Stomach smooth muscle (tissue), 2 donors: Measurements from ENCODE around the gene HDAC6.

Experiments
- H3K27ac ChIP-seq: one replicate; pipeline ENCODE4 v1.7.0; 2013; ENCODE audit warnings: mild to moderate bottlenecking, low read length, inconsistent platforms
- H3K27me3 ChIP-seq, 2 donors: one replicate each; pipeline ENCODE4 v1.7.0; 2013; ENCODE audit warnings: low read length in 2 of 2; ENCODE audit not compliant: insufficient read depth in 2 of 2, control insufficient read depth in 1 of 2
- H3K36me3 ChIP-seq, 2 donors: one replicate each; pipeline ENCODE4 v1.7.0; 2013; ENCODE audit warnings: low read length in 2 of 2; ENCODE audit not compliant: control insufficient read depth in 2 of 2, insufficient read depth in 2 of 2
- H3K4me1 ChIP-seq: one replicate; pipeline ENCODE4 v1.7.0; 2013; ENCODE audit warnings: low read length; ENCODE audit not compliant: control insufficient read depth, insufficient read depth
- H3K4me3 ChIP-seq, 2 donors: one replicate each; pipeline ENCODE4 v1.7.0; 2013; ENCODE audit warnings: low read length in 2 of 2
- H3K9ac ChIP-seq, 2 donors: one replicate each; pipeline ENCODE4 v1.7.0; 2013; ENCODE audit warnings: low read length in 2 of 2, mild to moderate bottlenecking in 1 of 2
- H3K9me3 ChIP-seq, 2 donors: one replicate each; pipeline ENCODE4 v1.7.0; 2013; ENCODE audit warnings: low read length in 2 of 2; ENCODE audit not compliant: control insufficient read depth in 2 of 2
- donor health status: healthy.
- donor health status: Pancreatic carcinoma.

Gene HDAC6

DNA sequence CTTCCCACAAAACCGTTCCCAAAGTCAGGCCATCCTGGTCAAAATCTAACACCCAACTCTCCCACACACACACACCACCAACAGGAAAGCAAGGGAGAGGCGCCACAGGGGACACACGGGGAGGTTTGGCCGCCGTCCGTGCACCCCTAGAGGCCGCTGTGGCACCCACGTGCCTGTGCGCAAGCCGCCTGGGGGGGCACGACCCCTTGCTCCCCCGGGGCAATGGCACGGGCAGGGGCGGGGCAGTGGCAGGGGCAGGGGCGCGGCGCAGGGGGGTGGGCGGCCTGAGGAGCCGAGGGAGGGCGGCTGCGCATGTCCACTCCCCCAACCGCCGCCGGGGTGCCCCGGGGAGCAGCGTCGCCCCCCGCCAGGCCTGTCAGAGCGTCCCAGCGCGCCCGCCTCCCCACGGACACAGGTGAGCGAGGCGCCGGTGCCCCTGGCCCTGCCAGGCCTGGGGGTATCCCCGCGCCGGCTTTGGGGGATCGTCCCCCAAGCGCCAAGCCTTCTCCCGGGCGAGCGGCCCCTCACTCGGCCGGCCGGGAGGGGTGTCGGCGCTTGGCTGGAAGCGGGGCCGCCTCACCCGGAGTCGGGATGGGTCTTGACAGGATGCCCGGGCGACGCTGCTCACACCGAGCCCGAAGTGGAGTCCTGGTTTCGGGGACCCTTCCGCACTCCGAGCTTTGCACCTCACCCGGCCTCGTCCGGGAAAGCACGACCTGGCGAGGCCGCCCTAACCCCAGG, 24.4 kb downstream of the HDAC6 start, which contains the start of gene ERAS:
ERAS (plus strand) TSS at position 379 of the 741 bp plus-strand sequence. CDS start 2,611 bp downstream, outside the sequence.
- H3K4me1 ChIP-seq: no peaks in the 10 kb centered on the region
- no peak within 1 kb of the TSS for H3K4me3 ChIP-seq
- peaks cover 0 to 19% of the 10 kb centered on the region in 2 donors for H3K27me3 ChIP-seq
- peaks cover 0 to 2% of the 10 kb centered on the region in 2 donors for H3K9me3 ChIP-seq
- H3K9ac ChIP-seq: no peak within 1 kb of the TSS
- no peak within 1 kb of the TSS for H3K27ac ChIP-seq
- peaks cover 9% of the 10 kb centered on the region in 2 donors for H3K36me3 ChIP-seq

DNA sequence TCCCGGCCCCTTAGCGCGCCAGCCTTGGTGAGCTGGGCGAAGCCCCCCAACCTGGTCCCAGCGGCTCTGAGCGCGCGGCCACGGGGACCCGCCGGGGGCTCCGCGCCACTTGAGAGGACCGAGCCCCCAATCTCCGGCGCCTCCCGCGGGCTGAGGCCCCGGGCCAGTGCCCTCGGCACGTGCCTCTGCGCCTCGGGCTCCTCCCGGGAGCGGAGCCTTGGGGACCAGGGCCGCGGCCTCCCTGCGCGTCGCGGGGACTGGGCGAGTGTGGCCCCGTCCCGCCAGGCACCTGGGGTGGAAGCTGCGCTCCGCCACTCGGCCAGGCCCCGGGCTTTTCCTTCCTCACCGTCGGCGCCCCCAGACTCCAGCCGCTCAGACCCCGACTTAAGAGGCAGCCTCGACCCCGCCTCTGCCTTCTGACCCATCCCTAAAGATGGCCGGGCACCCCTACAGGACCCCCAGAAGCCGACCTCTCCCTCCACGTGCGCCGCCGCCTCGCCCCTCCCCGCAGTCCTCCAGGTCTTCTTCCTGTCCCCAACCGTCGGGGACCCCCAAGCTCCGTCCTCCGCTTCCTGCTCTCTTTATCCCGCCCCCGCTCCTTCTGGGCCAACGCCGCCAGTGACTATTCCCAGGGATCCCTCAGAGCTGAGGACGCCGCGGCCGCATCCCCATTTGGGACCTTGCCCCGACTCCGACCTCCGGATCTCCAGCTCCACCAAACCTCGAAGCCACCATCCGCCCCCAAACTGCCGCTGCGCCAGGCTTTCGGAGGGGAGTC, 25.2 kb downstream of the HDAC6 start:
- no peak overlapping the region for H3K9ac ChIP-seq
- H3K27ac ChIP-seq: no peak overlapping the region
- H3K36me3 ChIP-seq: peaks cover 9% of the 10 kb centered on the region in 2 donors
- peaks cover 0 to 2% of the 10 kb centered on the region in 2 donors for H3K9me3 ChIP-seq
- H3K27me3 ChIP-seq: peaks cover 4 to 22% of the 10 kb centered on the region in 2 donors
- no peaks in the 10 kb centered on the region for H3K4me1 ChIP-seq
- no peak overlapping the region for H3K4me3 ChIP-seq

DNA sequence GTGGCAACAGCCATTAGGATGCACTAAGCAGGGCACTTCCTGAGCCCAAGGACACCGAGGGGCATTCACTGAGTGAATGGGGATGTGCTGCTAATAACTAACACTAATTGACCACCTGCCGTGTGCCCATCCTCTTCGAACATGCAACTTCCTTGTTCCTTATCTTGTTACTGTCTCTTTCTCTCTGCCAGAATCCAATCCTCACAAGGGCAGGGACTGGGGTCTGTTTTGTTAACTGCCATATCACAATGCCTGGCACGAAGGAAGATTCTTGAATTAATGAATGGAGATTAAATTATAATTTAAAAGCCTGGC, 25.7 kb downstream of the HDAC6 start:
- peaks cover 9% of the 10 kb centered on the region in 2 donors for H3K36me3 ChIP-seq
- peaks cover 4 to 23% of the 10 kb centered on the region in 2 donors for H3K27me3 ChIP-seq
- H3K4me1 ChIP-seq: no peaks in the 10 kb centered on the region
- no peak overlapping the region for H3K9ac ChIP-seq
- no peak overlapping the region for H3K4me3 ChIP-seq
- peaks cover 0 to 2% of the 10 kb centered on the region in 2 donors for H3K9me3 ChIP-seq
- no peak overlapping the region for H3K27ac ChIP-seq

DNA sequence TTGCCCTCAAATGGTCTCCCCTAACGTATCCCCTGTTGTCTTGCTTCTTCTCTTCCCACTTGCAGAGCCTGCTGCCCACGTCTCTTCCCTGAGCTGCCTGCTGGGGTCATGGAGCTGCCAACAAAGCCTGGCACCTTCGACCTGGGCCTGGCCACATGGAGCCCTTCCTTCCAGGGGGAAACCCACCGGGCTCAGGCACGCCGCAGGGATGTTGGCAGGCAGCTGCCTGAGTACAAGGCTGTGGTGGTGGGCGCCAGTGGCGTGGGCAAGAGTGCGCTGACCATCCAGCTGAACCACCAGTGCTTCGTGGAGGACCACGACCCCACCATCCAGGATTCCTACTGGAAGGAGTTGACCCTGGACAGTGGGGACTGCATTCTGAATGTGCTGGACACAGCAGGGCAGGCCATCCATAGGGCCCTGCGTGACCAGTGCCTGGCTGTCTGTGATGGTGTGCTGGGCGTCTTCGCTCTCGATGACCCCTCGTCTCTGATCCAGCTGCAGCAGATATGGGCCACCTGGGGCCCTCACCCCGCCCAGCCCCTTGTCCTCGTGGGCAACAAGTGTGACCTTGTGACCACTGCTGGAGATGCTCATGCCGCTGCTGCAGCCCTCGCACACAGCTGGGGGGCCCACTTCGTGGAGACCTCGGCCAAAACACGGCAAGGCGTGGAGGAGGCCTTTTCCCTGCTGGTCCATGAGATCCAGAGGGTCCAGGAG, 27.3 kb downstream of the HDAC6 start:
- Histone ChIP-seq H3K9me3 (peaks cover 0 to 2% of the 10 kb centered on the region in 2 donors), H3K9ac (no peak overlapping the region), H3K4me1 (no peaks in the 10 kb centered on the region), H3K27me3 (peaks cover 12 to 28% of the 10 kb centered on the region in 2 donors), H3K27ac (no peak overlapping the region), H3K36me3 (peaks cover 0 to 4% of the 10 kb centered on the region in 2 donors), H3K4me3 (no peak overlapping the region)

DNA sequence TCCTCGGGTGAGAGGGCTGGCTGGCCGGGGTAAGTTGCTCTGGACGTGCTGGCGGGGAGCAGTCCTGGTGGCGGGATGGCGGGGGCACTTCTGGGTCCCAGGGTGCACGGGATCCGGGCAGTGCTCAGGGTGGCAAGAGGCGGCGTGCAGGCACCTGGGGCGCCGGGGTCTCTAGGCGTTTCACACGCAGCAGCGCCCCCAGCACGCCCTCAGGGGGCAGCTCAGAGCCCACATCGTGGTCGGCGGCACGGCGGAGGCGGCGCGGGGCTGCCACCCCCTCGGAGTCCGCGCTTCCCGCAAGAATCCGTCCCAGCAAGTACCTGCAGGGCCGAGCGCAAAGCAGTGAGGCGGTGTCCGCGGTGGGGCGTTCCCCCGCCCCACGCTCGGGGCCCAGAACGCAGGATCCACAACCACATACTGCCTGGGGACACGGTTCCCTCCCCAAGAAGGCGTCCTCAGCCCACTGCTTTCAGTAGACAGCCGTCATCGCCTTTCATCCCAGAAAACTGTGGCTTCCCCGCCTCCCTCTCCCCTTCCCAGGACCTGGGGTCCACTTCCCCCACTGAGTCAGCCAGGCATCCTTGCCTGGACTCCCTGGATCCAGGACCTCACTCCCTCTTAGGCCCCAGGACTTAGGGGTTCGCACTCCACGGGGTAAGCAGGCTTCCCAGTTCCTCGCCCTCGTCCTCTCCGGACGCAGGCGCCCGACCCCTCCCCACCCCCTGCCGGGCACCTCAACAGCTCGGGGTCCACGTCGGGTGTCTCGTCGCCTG, 29.5 kb downstream of the HDAC6 start:
- Histone ChIP-seq H3K4me3 (no peak overlapping the region), H3K9me3 (peaks cover 0 to 2% of the 10 kb centered on the region in 2 donors), H3K4me1 (peaks cover 5% of the 10 kb centered on the region), H3K9ac (no peak overlapping the region), H3K27me3 (peaks cover 20 to 34% of the 10 kb centered on the region in 2 donors), H3K36me3 (no peaks in the 10 kb centered on the region), H3K27ac (no peak overlapping the region)

DNA sequence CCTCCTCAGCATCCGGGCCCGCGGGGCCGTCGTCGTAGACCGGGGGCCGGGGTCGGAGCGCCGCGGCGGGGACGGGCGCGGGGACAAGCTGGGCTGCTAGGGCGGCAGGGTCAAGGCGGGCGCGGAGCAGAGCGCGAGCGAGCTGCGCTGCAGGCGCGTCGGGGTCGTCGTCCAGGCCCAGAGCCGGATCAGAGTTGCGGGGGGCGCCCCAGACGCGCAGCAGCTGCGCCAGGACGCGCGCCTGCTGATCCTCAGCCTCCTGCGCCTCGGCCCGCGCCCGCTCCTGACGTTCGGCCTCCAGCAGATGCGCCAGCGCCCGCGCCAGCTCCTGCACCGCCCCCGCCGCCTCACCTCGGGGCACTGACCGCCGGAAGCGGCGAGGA, 30.0 kb downstream of the HDAC6 start:
- peaks cover 0 to 2% of the 10 kb centered on the region in 2 donors for H3K9me3 ChIP-seq
- peaks cover 20 to 34% of the 10 kb centered on the region in 2 donors for H3K27me3 ChIP-seq
- no peak overlapping the region for H3K4me3 ChIP-seq

DNA sequence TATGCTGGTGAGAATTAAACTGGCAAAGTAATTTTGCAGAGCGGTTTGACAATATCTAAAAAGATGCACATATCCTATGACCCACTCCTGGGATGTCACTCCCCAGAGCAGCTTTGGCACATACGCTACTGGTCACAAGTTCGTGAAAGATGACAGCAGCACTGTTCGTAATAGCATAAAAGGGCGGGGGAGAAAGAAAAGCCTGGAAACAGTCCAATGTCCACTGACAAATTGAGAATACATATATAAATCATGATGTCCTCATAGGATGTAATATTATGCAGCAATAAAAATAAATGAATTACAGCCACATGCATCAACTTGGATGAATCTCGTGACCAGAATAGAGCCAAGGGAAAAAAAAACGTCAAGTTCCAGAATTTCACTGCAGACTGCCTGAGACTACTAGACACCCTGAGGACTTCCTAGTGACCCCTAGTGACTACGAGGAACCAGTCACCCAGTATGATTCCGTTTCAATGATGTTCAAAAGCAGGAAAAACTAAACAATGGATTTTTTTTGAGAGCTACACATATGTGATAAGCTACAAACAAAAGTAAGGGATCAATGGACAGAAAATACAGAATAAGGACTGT, 31.8 kb downstream of the HDAC6 start:
- no peak overlapping the region for H3K4me3 ChIP-seq
- no peak overlapping the region for H3K27ac ChIP-seq
- H3K27me3 ChIP-seq: peaks cover 20 to 34% of the 10 kb centered on the region in 2 donors

More for the DNA sequence above, 30.0 kb downstream of the HDAC6 start:
- peaks cover 5% of the 10 kb centered on the region for H3K4me1 ChIP-seq
- H3K9ac ChIP-seq: no peak overlapping the region
- no peaks in the 10 kb centered on the region for H3K36me3 ChIP-seq
- H3K27ac ChIP-seq: no peak overlapping the region

DNA sequence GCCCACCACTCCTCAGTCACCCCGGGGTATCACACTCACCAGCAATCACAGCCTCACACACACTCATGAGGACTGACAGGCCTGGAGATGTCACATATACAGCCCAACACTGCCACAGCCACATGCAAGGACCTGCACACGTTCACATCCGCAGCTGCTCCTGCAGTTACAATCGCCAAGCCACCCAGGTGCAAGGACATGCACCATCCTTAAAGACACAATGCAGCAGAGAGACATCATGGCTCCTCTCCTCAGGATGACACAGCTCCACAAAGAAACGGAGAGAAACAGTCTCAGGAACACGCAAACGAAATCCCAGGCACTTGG, 32.5 kb downstream of the HDAC6 start:
- Histone ChIP-seq H3K36me3 (no peaks in the 10 kb centered on the region), H3K27ac (no peak overlapping the region), H3K4me1 (peaks cover 5% of the 10 kb centered on the region), H3K4me3 (peak overlapping the region in 1 of 2 donors; percentile 57), H3K9ac (no peak overlapping the region), H3K9me3 (peaks cover 0 to 2% of the 10 kb centered on the region in 2 donors), H3K27me3 (peaks cover 20 to 32% of the 10 kb centered on the region in 2 donors)

More for the DNA sequence above, 31.8 kb downstream of the HDAC6 start:
- Histone ChIP-seq H3K4me1 (peaks cover 5% of the 10 kb centered on the region), H3K9me3 (peaks cover 0 to 2% of the 10 kb centered on the region in 2 donors), H3K9ac (no peak overlapping the region), H3K36me3 (no peaks in the 10 kb centered on the region)

DNA sequence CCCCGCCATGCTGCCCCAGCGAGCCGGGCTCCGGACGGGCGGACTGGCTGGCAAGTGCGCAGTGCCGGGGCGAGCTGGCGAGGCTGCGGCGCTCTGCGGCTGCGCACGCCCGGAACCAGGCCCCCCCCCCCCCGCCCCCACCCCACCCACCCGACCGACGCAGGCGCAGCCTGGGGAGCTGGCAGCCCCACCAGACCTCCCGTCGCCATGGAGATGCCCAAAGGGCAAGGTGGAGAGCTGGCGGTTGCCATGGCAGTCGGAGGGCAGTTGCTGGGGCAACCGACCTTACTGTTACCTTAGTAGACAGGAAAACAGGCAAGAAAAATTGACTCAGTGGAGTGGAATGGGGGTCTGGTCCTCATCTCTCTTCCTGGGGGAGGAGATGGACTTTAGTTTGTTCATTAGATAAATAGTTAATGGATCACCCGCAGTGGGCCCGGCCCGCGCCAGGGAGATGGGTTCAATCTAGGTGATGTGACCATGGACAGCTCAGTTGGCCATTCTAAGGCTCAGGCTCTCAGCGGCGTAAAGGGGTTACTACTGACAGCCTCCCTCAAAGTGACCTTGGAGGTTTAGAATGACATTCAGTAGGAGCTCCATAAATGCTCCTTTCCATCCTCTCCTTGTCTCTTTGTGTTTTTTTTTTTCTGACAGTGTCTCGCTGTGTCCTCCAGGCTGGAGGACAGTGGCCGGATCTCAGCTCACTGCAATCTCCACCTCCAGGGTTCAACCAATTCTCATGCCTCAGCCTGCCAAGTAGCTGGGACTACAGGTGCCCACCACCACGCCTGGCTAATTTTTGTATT, 33.9 kb downstream of the HDAC6 start, which contains the start of gene PCSK1N:
PCSK1N (minus strand) TSS at position 87 of the 806 bp plus-strand sequence; CDS start at position 9, 78 bp downstream.
- Histone ChIP-seq H3K36me3 (no peaks in the 10 kb centered on the region), H3K27ac (no peak within 1 kb of the TSS), H3K9me3 (no peaks in the 10 kb centered on the region), H3K4me1 (peaks cover 5% of the 10 kb centered on the region), H3K9ac (no peak within 1 kb of the TSS), H3K4me3 (peak within 1 kb of the TSS; percentile 31 to 57), H3K27me3 (peaks cover 20 to 25% of the 10 kb centered on the region in 2 donors)
